ENCODE measurements around the gene RAPGEF2.
"Not testable (repeated sequence)": the region's sequence is repeated elsewhere in the genome, so short reads cannot be mapped to it uniquely, and the experiment has no call there.

The RAPGEF2 gene

DNA sequence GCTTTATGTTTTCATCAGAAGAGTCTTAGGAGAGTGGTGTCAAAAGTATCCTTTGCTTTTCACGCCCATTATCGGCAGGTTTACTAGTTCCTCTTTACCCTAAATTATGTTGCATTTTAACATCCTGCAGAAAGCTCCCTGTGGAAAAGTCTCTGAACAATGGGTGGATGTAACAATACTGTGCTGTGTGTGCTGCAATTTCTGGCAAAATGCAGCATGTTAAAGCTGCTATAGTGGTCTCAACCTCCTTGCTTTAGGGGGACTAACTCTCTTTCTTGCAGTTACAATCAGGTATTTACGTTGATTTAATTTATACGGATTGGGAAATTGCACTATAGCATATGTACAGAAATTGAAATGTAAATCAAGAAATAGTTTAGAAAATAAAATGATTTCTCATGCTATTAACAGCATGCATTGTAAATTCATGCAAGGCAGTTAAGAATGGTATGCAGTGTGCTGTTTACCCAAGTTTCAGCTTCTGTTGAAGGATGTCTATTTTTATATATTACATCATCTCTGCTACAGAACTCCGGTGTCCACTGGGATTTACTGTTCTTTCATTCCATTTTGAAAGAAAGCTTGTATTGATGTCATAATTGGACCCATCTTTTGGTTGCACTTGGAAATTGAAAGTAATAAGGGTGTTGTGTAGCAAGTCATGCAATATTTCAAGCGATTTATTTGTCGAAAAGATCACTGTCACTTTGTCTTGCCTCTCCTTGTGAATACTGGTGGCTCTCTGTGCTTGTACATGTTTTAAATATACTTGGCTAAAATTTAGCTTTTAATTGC lies 145.7 kb downstream of the RAPGEF2 start:
- no peak for DNase-seq

DNA sequence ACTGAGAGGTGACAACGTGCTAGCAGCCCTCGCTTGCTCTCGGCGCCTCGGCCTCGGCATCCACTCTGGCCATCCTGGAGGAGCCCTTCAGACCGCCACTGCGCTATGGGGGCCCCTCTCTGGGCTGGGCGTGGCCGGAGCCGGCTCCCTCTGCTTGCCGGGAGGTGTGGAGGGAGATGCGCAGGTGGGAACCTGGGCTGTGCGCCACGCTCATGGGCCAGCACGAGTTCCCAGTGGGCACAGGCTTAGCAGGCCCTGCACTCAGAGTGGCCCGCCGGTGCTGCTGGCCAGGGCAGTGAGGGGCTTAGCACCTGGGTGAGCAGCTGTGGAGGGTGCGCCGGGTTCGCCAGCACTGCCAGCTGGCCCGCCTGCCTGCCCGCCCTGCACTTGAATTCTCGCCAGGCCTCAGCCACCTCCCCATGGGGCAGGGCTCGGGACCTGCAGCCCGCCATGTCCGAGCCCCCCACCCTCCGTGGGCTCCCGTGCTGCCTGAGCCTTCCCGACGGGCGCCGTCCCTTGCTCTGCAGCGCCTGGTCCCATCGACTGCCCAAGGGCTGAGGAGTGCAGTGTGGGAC lies 148.0 kb downstream of the RAPGEF2 start:
- DNase-seq = no peak

DNA sequence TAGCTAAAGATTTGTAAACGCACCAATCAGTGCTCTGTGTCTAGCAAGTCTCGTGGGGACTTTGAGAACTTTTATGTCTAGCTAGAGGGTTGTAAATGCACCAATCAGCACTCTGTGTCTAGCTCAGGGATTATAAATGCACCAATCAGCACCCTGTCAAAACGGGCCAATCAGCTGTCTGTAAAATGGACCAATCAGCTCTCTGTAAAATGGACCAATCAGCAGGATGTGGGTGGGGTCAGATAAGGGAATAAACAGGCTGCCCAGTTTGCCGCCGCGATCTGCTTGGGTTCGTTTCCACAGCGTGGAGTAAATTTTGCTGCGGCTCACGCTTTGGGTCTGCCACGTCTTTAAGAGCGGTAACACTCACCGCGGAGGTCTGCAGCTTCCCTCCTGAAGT lies 148.7 kb downstream of the RAPGEF2 start:
- not testable (repeated sequence) for DNase-seq

DNA sequence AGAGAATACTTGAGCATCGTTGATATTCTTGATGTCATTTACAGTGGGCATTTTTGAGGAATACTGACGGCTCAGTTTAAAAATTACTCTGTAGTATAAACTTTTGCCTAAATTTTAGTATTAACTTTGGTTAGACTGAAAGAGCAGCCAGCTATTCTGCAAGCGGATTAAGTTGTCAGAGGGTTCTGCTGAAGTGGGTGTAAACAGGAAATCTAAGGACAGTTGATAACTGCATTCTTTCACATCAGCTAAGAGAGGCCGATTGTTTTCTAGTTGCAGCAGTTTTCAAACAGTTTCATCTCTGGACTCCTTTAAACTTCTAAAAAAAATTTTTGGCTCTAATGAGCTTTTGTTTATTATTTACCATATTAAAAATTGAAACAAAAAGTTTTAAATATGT lies 149.6 kb downstream of the RAPGEF2 start:
- no peak for DNase-seq

GRCh38 chr4:159256037-159256436 lies 153.2 kb downstream of the RAPGEF2 start:
- DNase-seq = no peak

- DNase-seq = no peak
Measured at GRCh38 chr4:159258889-159259560, 156.1 kb downstream of the RAPGEF2 start.

DNA sequence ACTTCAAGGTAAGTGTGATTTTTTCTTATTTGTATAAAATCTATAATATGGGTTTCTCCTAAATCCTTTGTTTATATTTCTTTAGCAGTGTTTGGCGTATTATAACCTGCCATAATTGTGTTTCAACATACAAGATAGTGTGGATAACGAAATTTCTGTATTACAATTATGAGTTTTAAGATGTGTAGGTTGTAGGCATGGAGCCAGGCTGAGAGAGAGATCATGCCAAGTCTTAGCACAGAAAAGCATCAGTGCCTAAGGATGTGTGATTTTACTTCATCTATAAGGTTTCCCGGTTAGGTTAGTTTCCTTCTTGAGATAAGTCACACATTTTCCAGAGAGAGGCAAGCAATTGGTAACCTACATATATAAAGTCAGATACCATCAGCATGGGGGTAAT lies 161.2 kb downstream of the RAPGEF2 start:
- DNase-seq = no peak

- no peak for DNase-seq
Measured at GRCh38 chr4:159266981-159267868, 164.3 kb downstream of the RAPGEF2 start.

DNA sequence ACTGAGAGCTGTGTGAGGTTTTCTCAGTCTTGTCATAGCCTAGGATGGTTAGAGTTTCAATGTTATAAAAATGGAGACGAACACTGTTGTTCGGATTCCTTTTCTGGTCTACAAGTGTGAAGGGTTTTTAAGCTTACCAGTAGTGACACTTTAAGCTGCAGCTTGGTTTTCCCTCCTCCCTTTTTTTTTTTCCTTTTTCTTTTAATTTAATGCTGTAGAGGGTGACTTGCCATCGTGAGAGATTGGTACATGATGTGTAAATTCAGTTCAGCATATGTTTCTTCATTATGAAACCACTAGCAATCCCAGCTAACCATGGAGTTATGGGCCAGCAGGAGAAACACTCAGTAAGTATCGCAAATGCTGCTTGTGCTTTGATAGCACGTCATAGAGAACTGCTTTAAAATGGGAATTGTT lies 165.0 kb downstream of the RAPGEF2 start:
- no peak for DNase-seq

DNA sequence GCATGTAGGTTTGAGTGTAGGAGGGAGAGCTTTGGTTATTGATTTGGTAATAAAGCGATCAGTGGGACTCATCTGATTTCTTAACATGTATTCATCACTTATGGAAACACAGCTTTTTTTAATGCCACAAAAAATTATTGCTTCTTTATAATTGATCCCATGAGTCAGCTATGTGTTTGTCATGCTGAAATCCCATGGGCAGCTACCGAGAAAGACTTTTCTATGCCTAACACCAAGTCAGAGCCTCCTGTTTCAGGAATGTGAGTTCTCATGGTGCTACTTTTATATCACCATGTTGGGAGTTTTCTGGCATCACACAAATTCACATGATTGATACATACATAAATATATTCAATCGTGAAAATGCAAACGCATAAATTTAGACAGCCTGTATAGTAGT lies 165.7 kb downstream of the RAPGEF2 start:
- no peak for DNase-seq

GRCh38 chr4:159269116-159269515 lies 166.2 kb downstream of the RAPGEF2 start:
- no peak for DNase-seq

GRCh38 chr4:159269956-159270355 lies 167.1 kb downstream of the RAPGEF2 start:
- no peak for DNase-seq

DNA sequence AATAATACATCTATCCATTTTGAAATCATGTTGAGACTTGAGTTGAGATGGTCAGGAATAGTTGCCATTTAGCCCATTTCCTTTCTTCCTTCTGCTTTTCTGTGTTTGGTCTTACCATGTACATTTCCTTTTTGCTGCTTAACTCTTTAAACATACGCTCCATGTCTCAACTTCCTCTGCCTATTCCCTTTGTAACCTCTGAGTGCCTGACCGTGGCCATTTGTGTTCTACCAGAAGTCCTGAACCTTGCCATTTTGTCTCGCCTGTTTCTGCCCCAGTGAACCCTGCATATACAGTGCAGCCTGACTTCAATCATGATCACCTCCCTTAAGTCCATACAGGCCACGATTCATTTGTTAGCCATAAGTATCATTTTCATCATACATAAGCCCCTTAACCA lies 169.0 kb downstream of the RAPGEF2 start:
- DNase-seq = no peak

- DNase-seq = no peak
Measured at GRCh38 chr4:159272273-159273140, 169.6 kb downstream of the RAPGEF2 start.

DNA sequence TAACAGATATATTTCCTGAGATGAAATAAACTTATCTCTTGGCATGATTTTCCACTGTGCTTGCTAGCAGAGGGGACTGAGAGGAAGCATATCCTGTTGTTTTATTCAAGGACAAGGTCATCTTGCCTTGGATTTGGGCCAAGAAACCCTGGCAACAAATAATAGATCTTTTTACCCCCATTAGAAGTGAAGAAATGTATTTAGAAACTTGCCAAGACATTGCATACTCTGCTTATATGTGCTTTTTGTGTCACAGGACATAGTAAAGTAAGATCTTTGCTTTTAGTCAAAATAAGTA lies 170.2 kb downstream of the RAPGEF2 start:
- DNase-seq = no peak

- DNase-seq = no peak
Measured at GRCh38 chr4:159273841-159274240, 171.0 kb downstream of the RAPGEF2 start.

GRCh38 chr4:159278399-159278798 lies 175.5 kb downstream of the RAPGEF2 start:
- DNase-seq = no peak

- no peak for DNase-seq
Measured at GRCh38 chr4:159279084-159279483, 176.2 kb downstream of the RAPGEF2 start.

GRCh38 chr4:159280442-159281172 lies 177.7 kb downstream of the RAPGEF2 start:
- DNase-seq = no peak

- no peak for DNase-seq
Measured at GRCh38 chr4:159281771-159282170, 178.9 kb downstream of the RAPGEF2 start.

GRCh38 chr4:159282329-159282728 lies 179.4 kb downstream of the RAPGEF2 start:
- no peak for DNase-seq

DNA sequence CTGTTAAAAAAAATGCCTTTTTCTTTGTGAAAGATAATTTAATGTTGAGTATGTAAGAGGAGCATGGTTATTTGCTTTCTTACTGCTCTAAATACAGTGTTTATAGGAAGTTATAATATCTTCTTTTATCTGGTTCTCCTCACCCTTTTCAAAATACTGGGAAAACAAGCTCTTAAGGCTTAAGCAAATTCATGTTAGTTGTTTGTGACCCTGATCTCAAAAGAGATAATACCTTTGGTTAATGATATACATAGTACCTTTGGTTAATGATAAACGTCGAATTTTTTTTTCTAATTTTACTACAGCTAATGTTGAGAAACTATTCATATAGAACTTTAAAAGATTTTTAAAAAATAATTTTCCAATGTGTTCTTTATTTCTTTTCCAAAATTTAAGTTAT lies 180.1 kb downstream of the RAPGEF2 start:
- DNase-seq = no peak
